ENCODE results near the gene SIK3.
"Not testable (repeated sequence)": the region's sequence is repeated elsewhere in the genome, so short reads cannot be mapped to it uniquely, and the experiment has no call there.

Gene SIK3

GRCh38 chr11:116813781-116814471, 284.3 kb downstream of the SIK3 start:
- no peak for DNase-seq

DNA sequence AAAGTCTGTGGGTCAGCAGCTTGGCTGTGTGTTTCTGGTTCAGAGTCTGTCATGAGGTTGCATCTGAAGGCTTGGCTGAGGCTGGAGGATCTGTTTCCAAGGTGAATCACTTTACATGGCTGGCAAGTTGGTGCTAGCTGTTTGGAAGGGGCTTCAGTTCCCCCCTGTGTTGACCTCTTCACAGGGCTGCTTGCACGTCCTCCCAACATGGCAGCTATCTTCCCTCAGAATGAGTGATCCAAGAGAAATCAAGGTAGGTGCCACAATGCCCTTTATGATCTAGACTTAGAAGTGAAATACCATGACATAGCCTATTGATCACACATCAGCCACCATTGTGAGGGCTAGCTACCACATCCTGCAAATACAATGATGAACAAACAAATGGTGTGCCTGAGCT, 285.1 kb downstream of the SIK3 start:
- no peak for DNase-seq

- DNase-seq: no peak
Observed at GRCh38 chr11:116812109-116812508, 286.1 kb downstream of the SIK3 start.

GRCh38 chr11:116811194-116811593, 287.0 kb downstream of the SIK3 start:
- no peak for DNase-seq

- DNase-seq: no peak
Observed at GRCh38 chr11:116808262-116809175, 289.7 kb downstream of the SIK3 start.

DNA sequence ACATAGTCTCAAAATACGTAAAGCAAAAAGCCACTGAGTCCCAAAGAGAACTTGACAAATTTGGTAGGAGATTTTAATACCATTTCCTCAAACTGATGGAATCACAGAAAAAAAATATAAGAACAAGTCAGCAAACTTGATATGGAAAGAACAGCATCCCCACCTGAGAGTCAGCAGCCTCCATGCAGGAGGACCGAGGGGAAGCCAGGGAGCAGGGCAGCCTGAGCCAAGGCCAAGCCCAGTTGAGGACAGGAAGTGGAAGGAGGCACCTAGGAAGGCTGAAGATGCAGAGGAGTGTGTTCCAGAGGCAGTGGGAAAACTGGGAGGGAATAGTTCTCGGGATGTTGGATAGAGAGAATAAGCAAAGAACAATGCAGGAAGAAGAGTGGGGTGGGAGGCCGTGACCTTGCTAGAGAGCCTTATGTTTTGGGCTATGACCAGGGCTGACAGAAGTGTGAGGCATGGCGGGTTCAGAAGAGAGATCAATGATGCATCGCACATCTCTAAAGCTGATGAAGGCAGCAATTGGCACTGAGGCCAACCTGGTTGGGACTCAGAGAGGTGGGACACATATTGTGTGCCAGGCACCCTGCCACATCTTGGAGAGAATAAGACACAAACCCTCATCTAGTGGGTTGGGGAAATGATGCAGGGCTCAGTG, 290.5 kb downstream of the SIK3 start:
- no peak for DNase-seq

GRCh38 chr11:116804001-116804400, 294.2 kb downstream of the SIK3 start:
- DNase-seq: no peak

DNA sequence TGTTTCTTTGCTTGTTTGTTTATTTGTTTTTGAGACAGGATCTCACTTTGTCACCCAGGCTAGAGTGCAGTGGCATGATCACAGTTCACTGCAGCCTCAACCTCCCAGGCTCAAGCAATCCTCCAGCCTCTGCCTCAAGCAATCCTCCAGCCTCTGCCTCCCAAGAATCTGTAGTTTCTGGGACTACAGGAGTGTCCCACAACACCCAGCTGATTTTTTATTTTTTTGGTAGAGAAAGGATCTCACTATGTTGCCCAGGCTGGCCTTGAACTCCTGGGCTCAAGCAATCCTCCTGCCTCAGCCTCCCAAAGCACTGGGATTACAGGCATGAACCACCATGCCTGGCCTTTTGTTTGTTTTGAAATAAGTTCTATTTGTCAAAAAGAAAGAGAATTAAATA, 296.6 kb downstream of the SIK3 start:
- not testable (repeated sequence) for DNase-seq

DNA sequence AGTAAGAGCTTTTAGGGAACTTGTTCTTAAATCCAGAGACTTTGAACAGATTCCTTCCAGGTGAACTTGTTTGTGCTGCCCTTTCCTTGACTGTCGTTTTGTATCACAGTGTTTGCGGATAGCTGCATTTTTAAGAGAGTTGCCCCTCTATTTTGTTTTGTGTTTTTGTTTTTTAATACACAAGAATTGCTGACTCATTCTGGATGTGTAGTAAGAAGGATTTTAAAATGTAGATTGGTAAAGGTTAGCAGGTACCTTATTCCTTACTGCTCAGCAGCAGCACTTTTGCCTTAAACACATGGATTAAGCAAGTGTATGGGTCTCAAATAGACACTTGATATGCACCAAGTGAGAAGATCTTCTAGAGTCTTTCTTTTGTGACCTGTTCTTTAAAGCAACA, 297.6 kb downstream of the SIK3 start:
- no peak for DNase-seq

DNA sequence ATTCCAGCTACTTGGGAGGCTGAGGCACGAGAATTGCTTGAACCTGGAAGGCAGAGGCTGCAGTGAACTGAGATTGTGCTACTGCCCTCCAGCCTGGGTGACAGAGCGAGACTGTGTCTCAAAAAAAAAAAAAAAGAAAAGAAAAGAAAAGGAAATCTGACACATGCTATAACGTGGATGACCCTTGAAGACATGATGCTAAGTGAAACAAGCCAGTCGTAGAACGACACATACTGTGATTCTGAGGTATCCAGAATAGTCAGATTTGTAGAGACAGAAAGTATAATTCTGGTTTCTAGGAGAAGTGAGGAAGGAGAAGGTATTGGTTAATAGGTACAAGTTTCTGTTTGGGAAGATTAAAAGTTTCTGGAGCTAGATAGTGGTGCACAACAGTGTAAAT, 299.9 kb downstream of the SIK3 start:
- DNase-seq: no peak

DNA sequence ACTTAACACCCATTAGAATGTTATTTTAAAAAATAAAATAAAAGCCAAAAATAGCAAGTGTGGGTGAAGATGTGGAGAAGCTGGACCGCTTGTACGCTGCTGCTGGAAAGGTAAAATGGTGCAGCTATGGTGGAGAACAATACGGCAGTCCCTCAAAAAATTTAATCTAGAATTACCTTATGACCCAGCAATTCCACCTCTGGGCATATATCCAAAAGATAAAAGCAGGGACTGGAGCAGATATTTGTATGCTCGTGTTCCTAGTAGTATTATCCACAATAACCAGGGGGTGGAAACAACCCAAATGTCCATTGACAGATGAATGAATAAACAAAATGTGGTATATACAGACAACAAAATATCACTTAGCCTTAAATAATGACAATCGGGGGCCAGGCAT, 300.4 kb downstream of the SIK3 start:
- no peak for DNase-seq

GRCh38 chr11:116796548-116796947, 301.7 kb downstream of the SIK3 start:
- DNase-seq: no peak

DNA sequence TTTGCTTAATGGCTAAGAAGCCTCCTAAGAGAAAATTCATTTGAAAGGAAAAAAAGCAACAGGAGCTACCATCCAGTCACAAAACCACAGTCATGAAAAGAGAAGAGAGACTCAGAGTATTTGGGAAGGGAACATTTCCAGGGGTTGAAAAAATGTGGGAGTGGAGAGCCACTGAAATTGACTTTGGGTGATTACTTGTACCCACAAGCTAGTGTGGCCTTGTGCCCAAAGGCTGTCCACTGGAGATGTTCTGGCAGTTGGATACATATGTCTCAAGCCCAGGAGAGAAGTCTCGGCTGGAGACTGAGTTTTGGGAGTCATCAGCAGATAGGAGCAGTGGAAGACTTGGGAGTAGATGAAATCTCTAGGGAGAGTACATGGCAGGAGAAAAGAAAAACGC, 303.4 kb downstream of the SIK3 start:
- DNase-seq: no peak

GRCh38 chr11:116793772-116794097, 304.5 kb downstream of the SIK3 start:
- no peak for DNase-seq

Data from NCI-H1694 (cell line).